ENCODE measurements around the gene HMCN2.

- TF ChIP-seq POLR2A (IDR thresholded peaks at IDR 0.05; ENCODE audit: low read length), result no peak
- TF ChIP-seq GATA1 (IDR thresholded peaks at IDR 0.05; ENCODE audit: low read depth, low read length), result no peak
Measured at GRCh38 chr9:130390986-130391385, 125.4 kb downstream of the HMCN2 start.

Measured in erythroblast (primary cell).